HCT116 (cell line): ENCODE data around the gene ADARB2. TPM values are rescaled to one million over a fixed set of nuclear protein-coding genes. Genes with fewer than 3 reads are reported as not detected.

ENCODE experiments used
- ATAC-seq: fragments of 200-7000 bp; cut with Tn5 transposase; 2 replicates; pipeline ENCODE4 v1.9.1; 2020; ENCODE audit warnings: mild to moderate bottlenecking, moderate library complexity
- BruUV-seq: library from RNA; stranded (reverse); fragments of 400-500 nt; replicated peaks from 2 replicates; lab custom pipeline; 2021; lab: Mats Ljungman, UMichigan
- CTCF ChIA-PET: fragments of 300-600 bp; sonication (Branson Sonifier 250); formaldehyde crosslinking; loops from one replicate; lab custom pipeline; 2021; ENCODE audit warnings: antibody characterized with exemption; lab: Charles Lee
- POLR2A ChIA-PET: fragments of 300-600, 350-600 bp; sonication (Branson Sonifier 250); formaldehyde crosslinking; loops from one replicate; lab custom pipeline; 2021; ENCODE audit warnings: antibody characterized with exemption; lab: Charles Lee
- RAD21 ChIA-PET, 2 experiments: fragments of 300-600 bp; sonication (Branson Sonifier 250); formaldehyde crosslinking; loops; one replicate each; lab custom pipeline; 2023; ENCODE audit warnings: low total read pairs in 2 of 2; ENCODE audit not compliant: uncharacterized antibody in 2 of 2, unreplicated experiment in 2 of 2, low non-redundant PET in 1 of 2; lab: Charles Lee
- DNase-seq: peaks from one replicate; pipeline ENCODE4 v3.0.0-alpha.2; 2010; ENCODE audit warnings: low read depth, low spot score
- H2AFZ ChIP-seq: fragments of 200-600 bp; shearing (Covaris generic), sonication (generic); 2 replicates; pipeline ENCODE4 v1.6.1; 2017; ENCODE audit warnings: low read depth, mixed run types, mixed read lengths, antibody characterized with exemption, low read length; ENCODE audit not compliant: poor library complexity, severe bottlenecking
- H3K27ac ChIP-seq: 2 replicates; pipeline ENCODE4 v1.5.1; 2012; ENCODE audit warnings: low read depth, low read length
- H3K27me3 ChIP-seq: fragments of 200-600 bp; sonication (generic); 2 replicates; pipeline ENCODE4 v1.6.1; 2016; ENCODE audit warnings: mixed run types, low read length, mixed read lengths; ENCODE audit not compliant: insufficient read depth
- H3K36me3 ChIP-seq, 2 experiments: fragments of 200-500 bp in 1 of 2; fragments of 200-600 bp in 1 of 2; sonication (Bioruptor generic) in 1 of 2; sonication (generic) in 1 of 2; 2 replicates each; pipeline versions ENCODE4 v1.5.1 to v1.6.1; 2014 to 2016; ENCODE audit warnings: low read length in 2 of 2, inconsistent platforms in 1 of 2, mixed read lengths in 1 of 2, mixed run types in 1 of 2; ENCODE audit not compliant: insufficient read depth in 2 of 2, control insufficient read depth in 1 of 2
- H3K4me1 ChIP-seq, 2 experiments: fragments of 200-600 bp in 1 of 2; sonication (generic) in 1 of 2; 2 replicates each; pipeline versions ENCODE4 v1.5.1 to v1.6.1; 2012 to 2017; ENCODE audit warnings: low read length in 2 of 2, inconsistent platforms in 1 of 2, mild to moderate bottlenecking in 1 of 2, mixed read lengths in 1 of 2, mixed run types in 1 of 2, moderate library complexity in 1 of 2; ENCODE audit not compliant: insufficient read depth in 2 of 2, control insufficient read depth in 1 of 2
- H3K4me2 ChIP-seq: fragments of 200-600 bp; sonication (generic); 2 replicates; pipeline ENCODE4 v1.6.1; 2017; ENCODE audit warnings: mixed run types, low read length, mixed read lengths
- H3K4me3 ChIP-seq, 2 experiments: fragments of 200-600 bp in 1 of 2; sonication (generic) in 1 of 2; replicated peaks in 1 of 2; 2 replicates each; pipeline ENCODE4 v1.5.1; 2011 to 2016; ENCODE audit warnings: low read length in 2 of 2, control low read depth in 1 of 2, low read depth in 1 of 2, mild to moderate bottlenecking in 1 of 2, mixed read lengths in 1 of 2, mixed run types in 1 of 2
- H3K79me2 ChIP-seq: fragments of 200-600 bp; sonication (generic); 2 replicates; pipeline ENCODE4 v1.6.1; 2017; ENCODE audit warnings: mild to moderate bottlenecking, mixed run types, low read length, moderate library complexity, mixed read lengths; ENCODE audit not compliant: insufficient read depth
- H3K9ac ChIP-seq: fragments of 200-600 bp; sonication (generic); 2 replicates; pipeline ENCODE4 v1.6.1; 2016; ENCODE audit warnings: low read length, mixed read lengths
- H3K9me2 ChIP-seq: fragments of 200-600 bp; sonication (generic), shearing (Covaris generic); 2 replicates; pipeline ENCODE4 v1.6.1; 2017; ENCODE audit warnings: mixed run types, mild to moderate bottlenecking, moderate library complexity; ENCODE audit not compliant: insufficient read depth
- H3K9me3 ChIP-seq, 2 experiments: fragments of 200-500 bp in 1 of 2; fragments of 200-600 bp in 1 of 2; sonication (Bioruptor generic) in 1 of 2; sonication (generic) in 1 of 2; 2 replicates each; pipeline ENCODE4 v1.6.1; 2014 to 2017; ENCODE audit warnings: low read length in 2 of 2, mixed read lengths in 2 of 2, inconsistent platforms in 1 of 2, low read depth in 1 of 2, mild to moderate bottlenecking in 1 of 2, mixed run types in 1 of 2, moderate library complexity in 1 of 2; ENCODE audit not compliant: control insufficient read depth in 1 of 2, insufficient read depth in 1 of 2
- H4K20me1 ChIP-seq: fragments of 200-600 bp; sonication (generic), shearing (Covaris generic); 2 replicates; pipeline ENCODE4 v1.6.1; 2017; ENCODE audit warnings: mixed run types, mild to moderate bottlenecking, moderate library complexity; ENCODE audit not compliant: insufficient read depth
- CEBPB ChIP-seq: IDR thresholded peaks from 2 replicates; pipeline ENCODE4 v1.6.1; 2012; ENCODE audit warnings: low read depth
- EZH2phosphoT487 ChIP-seq: fragments of 200-600 bp; IDR thresholded peaks from 2 replicates; pipeline ENCODE4 v1.6.1; 2018; ENCODE audit warnings: antibody characterized with exemption, borderline replicate concordance
- FOSL1 ChIP-seq: IDR thresholded peaks from 2 replicates; pipeline ENCODE4 v1.6.1; 2012; ENCODE audit warnings: low read depth
- JUND ChIP-seq: IDR thresholded peaks from 2 replicates; pipeline ENCODE4 v1.6.1; 2012
- POLR2A ChIP-seq: IDR thresholded peaks from 2 replicates; pipeline ENCODE4 v1.7.0; 2011; ENCODE audit warnings: borderline replicate concordance; ENCODE audit not compliant: insufficient read depth, insufficient read length; ENCODE audit errors: extremely low read depth
- SP1 ChIP-seq: IDR thresholded peaks from 2 replicates; pipeline ENCODE4 v1.6.1; 2012; ENCODE audit warnings: low read depth
- ZNF274 ChIP-seq: fragments of 200-500 bp; sonication (Bioruptor generic); IDR thresholded peaks from 2 replicates; pipeline ENCODE4 v1.6.1; 2014; ENCODE audit warnings: mild to moderate bottlenecking, low read depth, low read length, inconsistent platforms
- intact Hi-C: fragments of 100-400 bp; cut with micrococcal nuclease; formaldehyde crosslinking; loops from 2 replicates; pipeline ENCODE4 v1.10.0; 2022
- total RNA-seq: library from RNA; stranded (reverse); gene quantifications from one replicate; pipeline ENCODE4 v1.2.1, GENCODE V29; 2021; ENCODE audit not compliant: unreplicated experiment
- TF ChIP-seq, protein P1 (sequence below), 3 experiments: fragments of 200-600 bp in 1 of 3; sonication (generic) in 1 of 3; IDR thresholded peaks in 2 of 3; conservative IDR thresholded peaks in 1 of 3; 2 replicates each; pipeline ENCODE4 v1.5.1; 2012 to 2017; ENCODE audit warnings: low read depth in 2 of 3, low read length in 2 of 3, antibody characterized with exemption in 1 of 3, borderline replicate concordance in 1 of 3, control low read depth in 1 of 3, mild to moderate bottlenecking in 1 of 3, mixed read lengths in 1 of 3, mixed run types in 1 of 3, moderate library complexity in 1 of 3; ENCODE audit not compliant: insufficient read depth in 1 of 3
- TF ChIP-seq, protein P2 (sequence below): IDR thresholded peaks from 2 replicates; pipeline ENCODE4 v1.6.1; 2012
- TF ChIP-seq, protein P3 (sequence below): IDR thresholded peaks from 2 replicates; pipeline ENCODE4 v1.6.1; 2011; ENCODE audit warnings: mild to moderate bottlenecking, low read length, moderate library complexity; ENCODE audit not compliant: insufficient replicate concordance; ENCODE audit errors: extremely low read depth

The ADARB2 gene
- total RNA-seq, 1 experiment from 2014 or later, result not detected

DNA sequence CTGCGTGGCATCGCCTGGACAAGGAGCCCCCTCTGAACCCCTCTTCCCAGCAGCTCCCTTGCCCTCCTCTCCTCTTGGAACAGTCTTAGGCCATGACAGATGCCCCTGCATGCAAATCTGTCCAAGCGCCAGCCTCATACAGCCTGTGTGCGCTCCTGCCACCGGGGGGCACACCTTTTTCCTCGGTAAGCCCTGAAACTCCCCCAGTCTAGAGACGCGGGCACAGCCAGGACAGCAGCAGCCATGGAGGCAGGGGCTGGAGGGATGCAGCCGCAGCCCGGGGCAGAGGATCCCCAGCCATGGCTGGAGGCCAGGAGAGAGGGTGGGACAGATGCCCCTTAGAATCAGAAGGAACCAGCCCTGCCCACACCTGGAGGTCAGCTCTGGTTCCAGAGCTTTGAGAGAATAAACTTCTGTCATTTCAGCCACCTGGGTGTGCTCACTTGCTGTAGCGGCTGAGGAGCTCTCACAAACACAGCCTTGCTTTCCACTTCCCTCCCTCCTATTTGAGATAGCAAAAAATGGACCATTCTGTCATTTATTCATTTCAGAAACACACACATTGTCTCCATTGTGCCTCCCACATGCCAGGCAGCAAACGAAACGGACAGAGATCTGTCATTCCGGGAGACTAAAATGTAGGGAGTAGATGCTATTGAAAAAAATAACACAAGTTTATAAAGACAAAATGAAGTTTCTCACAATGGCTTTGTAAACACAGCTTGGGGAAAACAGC lies 439.6 kb downstream of the ADARB2 start:
- Histone ChIP-seq H3K4me2 (no peak overlapping the region), H4K20me1 (no peaks in the 10 kb centered on the region), H3K27ac (no peak overlapping the region)
- no peak for DNase-seq
- POLR2A ChIA-PET, result no interaction called here
- no peak for TF ChIP-seq CEBPB
- TF ChIP-seq, protein P1, sequence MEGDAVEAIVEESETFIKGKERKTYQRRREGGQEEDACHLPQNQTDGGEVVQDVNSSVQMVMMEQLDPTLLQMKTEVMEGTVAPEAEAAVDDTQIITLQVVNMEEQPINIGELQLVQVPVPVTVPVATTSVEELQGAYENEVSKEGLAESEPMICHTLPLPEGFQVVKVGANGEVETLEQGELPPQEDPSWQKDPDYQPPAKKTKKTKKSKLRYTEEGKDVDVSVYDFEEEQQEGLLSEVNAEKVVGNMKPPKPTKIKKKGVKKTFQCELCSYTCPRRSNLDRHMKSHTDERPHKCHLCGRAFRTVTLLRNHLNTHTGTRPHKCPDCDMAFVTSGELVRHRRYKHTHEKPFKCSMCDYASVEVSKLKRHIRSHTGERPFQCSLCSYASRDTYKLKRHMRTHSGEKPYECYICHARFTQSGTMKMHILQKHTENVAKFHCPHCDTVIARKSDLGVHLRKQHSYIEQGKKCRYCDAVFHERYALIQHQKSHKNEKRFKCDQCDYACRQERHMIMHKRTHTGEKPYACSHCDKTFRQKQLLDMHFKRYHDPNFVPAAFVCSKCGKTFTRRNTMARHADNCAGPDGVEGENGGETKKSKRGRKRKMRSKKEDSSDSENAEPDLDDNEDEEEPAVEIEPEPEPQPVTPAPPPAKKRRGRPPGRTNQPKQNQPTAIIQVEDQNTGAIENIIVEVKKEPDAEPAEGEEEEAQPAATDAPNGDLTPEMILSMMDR (IDR thresholded peaks at IDR 0.05 in 2 of 3, conservative IDR thresholded peaks at IDR 0.05 in 1 of 3; ENCODE audit: borderline replicate concordance in 1 of 3, insufficient read depth in 1 of 3, low read depth in 2 of 3, low read length in 2 of 3), result peak in 2 of 3 experiments; percentile 34 to 40; a peak in 4 of 6 replicates
- TF ChIP-seq, all 23 proteins: peak for 1
- no peaks in the 10 kb centered on the region for H3K36me3 ChIP-seq
- intact Hi-C loops, result no loop called here
- no peaks in the 10 kb centered on the region for H3K4me1 ChIP-seq
- no peaks in the 10 kb centered on the region for H3K9me3 ChIP-seq
- no TSS peak for BruUV-seq
- CTCF ChIA-PET, result no interaction called here
- no peak overlapping the region for H3K4me3 ChIP-seq
- ATAC-seq, result peak; percentile 88
- peaks cover 43% of the 10 kb centered on the region for H3K27me3 ChIP-seq
- no peak overlapping the region for H2AFZ ChIP-seq
- H3K9ac ChIP-seq, result no peak overlapping the region
- no peaks in the 10 kb centered on the region for H3K9me2 ChIP-seq
- no peaks in the 10 kb centered on the region for H3K79me2 ChIP-seq
- RAD21 ChIA-PET, result no interaction called here

DNA sequence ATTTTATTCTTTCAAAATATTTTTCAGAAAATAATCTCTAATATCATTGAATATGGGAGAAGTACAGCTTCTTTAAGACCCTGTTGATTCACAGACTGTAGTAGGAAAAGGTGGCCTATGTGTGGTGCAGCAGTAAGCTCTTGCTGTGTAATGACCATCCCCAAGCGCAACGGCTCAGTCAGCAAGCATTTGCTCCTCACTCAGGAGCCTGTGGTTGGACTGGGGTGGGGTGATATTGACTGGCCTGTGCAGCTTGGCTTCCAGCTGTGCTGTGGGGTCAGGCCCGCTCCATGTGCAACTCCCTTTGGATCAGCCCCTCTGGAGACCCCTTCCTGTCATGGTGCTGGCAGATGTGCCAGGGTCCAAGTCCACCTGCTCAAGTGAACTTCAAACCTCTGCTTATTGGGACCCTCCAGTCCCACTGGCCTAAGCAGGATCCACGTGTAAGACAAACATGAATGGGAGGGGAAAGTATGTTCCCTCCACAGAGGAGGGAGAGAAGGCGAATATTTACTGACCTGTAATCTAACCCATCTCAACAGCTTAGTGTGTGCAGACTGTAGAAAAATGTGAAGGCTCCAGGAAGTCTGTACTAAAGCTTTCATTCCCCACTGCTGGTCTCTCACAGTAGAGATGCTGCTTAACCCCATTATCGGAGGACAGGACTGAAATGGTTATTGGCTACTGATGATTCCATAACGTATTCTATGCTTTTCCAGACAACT lies 441.4 kb downstream of the ADARB2 start:
- BruUV-seq, result no TSS peak
- CTCF ChIA-PET, result no interaction called here
- intact Hi-C loops, result no loop called here
- TF ChIP-seq SP1 (no peak), EZH2phosphoT487 (no peak), POLR2A (no peak), JUND (no peak), FOSL1 (no peak), CEBPB (no peak), ZNF274 (no peak)
- TF ChIP-seq, protein P1 (IDR thresholded peaks at IDR 0.05 in 2 of 3, conservative IDR thresholded peaks at IDR 0.05 in 1 of 3; ENCODE audit: borderline replicate concordance in 1 of 3, insufficient read depth in 1 of 3, low read depth in 2 of 3, low read length in 2 of 3), result no peak
- TF ChIP-seq, protein P2, sequence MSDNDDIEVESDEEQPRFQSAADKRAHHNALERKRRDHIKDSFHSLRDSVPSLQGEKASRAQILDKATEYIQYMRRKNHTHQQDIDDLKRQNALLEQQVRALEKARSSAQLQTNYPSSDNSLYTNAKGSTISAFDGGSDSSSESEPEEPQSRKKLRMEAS, result no peak
- TF ChIP-seq, protein P3, sequence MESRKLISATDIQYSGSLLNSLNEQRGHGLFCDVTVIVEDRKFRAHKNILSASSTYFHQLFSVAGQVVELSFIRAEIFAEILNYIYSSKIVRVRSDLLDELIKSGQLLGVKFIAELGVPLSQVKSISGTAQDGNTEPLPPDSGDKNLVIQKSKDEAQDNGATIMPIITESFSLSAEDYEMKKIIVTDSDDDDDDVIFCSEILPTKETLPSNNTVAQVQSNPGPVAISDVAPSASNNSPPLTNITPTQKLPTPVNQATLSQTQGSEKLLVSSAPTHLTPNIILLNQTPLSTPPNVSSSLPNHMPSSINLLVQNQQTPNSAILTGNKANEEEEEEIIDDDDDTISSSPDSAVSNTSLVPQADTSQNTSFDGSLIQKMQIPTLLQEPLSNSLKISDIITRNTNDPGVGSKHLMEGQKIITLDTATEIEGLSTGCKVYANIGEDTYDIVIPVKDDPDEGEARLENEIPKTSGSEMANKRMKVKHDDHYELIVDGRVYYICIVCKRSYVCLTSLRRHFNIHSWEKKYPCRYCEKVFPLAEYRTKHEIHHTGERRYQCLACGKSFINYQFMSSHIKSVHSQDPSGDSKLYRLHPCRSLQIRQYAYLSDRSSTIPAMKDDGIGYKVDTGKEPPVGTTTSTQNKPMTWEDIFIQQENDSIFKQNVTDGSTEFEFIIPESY, result no peak

More for the DNA sequence above, 441.4 kb downstream of the ADARB2 start:
- Histone ChIP-seq H3K27me3 (peaks cover 57% of the 10 kb centered on the region), H2AFZ (no peak overlapping the region), H3K79me2 (no peaks in the 10 kb centered on the region), H3K9ac (no peak overlapping the region), H3K27ac (no peak overlapping the region), H3K36me3 (no peaks in the 10 kb centered on the region), H4K20me1 (no peaks in the 10 kb centered on the region), H3K4me1 (no peaks in the 10 kb centered on the region), H3K4me3 (no peak overlapping the region), H3K9me2 (no peaks in the 10 kb centered on the region), H3K4me2 (no peak overlapping the region), H3K9me3 (no peaks in the 10 kb centered on the region)
- DNase-seq (no peak), ATAC-seq (no peak)
- ChIA-PET POLR2A (no interaction called here), RAD21 (no interaction called here)
